ENCODE results near the gene CBX2.

DNA sequence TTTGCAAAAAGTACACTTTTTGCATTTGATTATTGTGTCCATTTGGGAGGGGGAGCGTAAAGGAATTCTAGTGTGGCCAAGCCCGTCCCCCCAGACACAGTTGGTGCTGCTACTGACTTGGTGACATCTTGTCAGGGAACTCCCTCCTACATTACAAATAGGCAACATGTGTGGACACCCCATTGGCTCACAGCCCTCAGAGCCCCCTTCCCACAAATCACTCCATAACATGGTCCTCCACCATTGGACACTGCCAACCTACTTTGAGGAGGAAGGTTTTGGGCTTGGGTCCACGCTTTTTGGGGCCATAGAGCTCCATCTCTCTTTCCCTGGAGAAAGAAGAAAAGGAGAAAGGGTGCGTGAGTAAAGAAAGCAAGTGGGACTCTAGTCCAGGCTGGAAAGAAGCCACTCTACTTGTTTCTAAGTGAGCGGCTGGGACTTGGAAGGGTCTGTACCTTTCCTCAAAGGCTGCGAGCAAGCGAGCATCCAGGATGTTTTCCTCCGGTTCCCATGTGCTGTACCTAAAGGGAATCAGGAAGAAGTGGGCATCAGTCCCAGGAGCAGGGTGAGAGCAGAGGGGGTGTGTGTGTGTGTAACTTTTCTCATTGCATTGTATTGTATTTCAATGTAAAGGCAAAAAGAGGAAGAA, 18.0 kb downstream of the CBX2 start:
- TF ChIP-seq, protein P1, sequence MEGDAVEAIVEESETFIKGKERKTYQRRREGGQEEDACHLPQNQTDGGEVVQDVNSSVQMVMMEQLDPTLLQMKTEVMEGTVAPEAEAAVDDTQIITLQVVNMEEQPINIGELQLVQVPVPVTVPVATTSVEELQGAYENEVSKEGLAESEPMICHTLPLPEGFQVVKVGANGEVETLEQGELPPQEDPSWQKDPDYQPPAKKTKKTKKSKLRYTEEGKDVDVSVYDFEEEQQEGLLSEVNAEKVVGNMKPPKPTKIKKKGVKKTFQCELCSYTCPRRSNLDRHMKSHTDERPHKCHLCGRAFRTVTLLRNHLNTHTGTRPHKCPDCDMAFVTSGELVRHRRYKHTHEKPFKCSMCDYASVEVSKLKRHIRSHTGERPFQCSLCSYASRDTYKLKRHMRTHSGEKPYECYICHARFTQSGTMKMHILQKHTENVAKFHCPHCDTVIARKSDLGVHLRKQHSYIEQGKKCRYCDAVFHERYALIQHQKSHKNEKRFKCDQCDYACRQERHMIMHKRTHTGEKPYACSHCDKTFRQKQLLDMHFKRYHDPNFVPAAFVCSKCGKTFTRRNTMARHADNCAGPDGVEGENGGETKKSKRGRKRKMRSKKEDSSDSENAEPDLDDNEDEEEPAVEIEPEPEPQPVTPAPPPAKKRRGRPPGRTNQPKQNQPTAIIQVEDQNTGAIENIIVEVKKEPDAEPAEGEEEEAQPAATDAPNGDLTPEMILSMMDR (IDR thresholded peaks at IDR 0.05; ENCODE audit: insufficient read depth, low read length) = no peak
- no peak for TF ChIP-seq GABPA (IDR thresholded peaks at IDR 0.05; ENCODE audit: low read depth)
- TF ChIP-seq, protein P2, sequence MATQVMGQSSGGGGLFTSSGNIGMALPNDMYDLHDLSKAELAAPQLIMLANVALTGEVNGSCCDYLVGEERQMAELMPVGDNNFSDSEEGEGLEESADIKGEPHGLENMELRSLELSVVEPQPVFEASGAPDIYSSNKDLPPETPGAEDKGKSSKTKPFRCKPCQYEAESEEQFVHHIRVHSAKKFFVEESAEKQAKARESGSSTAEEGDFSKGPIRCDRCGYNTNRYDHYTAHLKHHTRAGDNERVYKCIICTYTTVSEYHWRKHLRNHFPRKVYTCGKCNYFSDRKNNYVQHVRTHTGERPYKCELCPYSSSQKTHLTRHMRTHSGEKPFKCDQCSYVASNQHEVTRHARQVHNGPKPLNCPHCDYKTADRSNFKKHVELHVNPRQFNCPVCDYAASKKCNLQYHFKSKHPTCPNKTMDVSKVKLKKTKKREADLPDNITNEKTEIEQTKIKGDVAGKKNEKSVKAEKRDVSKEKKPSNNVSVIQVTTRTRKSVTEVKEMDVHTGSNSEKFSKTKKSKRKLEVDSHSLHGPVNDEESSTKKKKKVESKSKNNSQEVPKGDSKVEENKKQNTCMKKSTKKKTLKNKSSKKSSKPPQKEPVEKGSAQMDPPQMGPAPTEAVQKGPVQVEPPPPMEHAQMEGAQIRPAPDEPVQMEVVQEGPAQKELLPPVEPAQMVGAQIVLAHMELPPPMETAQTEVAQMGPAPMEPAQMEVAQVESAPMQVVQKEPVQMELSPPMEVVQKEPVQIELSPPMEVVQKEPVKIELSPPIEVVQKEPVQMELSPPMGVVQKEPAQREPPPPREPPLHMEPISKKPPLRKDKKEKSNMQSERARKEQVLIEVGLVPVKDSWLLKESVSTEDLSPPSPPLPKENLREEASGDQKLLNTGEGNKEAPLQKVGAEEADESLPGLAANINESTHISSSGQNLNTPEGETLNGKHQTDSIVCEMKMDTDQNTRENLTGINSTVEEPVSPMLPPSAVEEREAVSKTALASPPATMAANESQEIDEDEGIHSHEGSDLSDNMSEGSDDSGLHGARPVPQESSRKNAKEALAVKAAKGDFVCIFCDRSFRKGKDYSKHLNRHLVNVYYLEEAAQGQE (IDR thresholded peaks at IDR 0.05; ENCODE audit: insufficient replicate concordance, low read depth) = no peak

All from HL-60 (cell line).